ENCODE measurements around the gene STAT2. TPM values are rescaled to one million over a fixed set of nuclear protein-coding genes. Genes with fewer than 3 reads are reported as not detected.

The STAT2 gene
- total and polyA plus RNA-seq, 9 of the 15 experiments (the other 6 are each of a cell fraction or from before 2014, with no cell fraction given), result 15.5 to 46.9 (median 40.1) TPM

DNA sequence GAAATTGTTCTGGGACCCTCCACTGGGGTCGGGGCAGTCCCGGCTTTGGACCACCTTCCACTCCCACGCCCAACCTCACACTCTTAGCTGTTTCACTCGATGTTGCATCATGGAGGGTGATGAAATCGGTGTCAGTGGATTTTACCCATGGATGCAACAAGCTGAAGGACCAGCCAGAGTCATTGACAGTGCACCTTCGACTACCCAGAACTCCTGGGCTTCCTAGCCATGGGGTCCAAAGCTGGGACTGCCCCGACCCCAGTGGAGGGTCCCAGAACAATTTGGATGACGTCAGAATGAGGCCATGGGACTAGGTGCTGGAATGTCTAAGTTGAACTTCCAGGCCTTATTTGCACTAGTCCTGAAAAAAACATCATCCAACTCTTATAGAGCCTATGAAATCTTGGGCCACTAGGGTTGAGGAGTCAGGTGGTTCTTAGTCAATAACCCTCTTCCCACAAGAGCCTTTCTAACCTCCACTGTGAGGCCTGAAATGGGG lies 22.1 kb downstream of the STAT2 start (continued):
- TF ChIP-seq ZFP1 (CRISPR knock-in tag; IDR thresholded peaks at IDR 0.05), result 0 out of 2 replicates have a peak, but pooled peaks have one; percentile 4
- TF ChIP-seq, protein P1, sequence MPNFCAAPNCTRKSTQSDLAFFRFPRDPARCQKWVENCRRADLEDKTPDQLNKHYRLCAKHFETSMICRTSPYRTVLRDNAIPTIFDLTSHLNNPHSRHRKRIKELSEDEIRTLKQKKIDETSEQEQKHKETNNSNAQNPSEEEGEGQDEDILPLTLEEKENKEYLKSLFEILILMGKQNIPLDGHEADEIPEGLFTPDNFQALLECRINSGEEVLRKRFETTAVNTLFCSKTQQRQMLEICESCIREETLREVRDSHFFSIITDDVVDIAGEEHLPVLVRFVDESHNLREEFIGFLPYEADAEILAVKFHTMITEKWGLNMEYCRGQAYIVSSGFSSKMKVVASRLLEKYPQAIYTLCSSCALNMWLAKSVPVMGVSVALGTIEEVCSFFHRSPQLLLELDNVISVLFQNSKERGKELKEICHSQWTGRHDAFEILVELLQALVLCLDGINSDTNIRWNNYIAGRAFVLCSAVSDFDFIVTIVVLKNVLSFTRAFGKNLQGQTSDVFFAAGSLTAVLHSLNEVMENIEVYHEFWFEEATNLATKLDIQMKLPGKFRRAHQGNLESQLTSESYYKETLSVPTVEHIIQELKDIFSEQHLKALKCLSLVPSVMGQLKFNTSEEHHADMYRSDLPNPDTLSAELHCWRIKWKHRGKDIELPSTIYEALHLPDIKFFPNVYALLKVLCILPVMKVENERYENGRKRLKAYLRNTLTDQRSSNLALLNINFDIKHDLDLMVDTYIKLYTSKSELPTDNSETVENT (CRISPR knock-in tag; IDR thresholded peaks at IDR 0.05), result no peak
- no peak for TF ChIP-seq ZNF695 (CRISPR knock-in tag; IDR thresholded peaks at IDR 0.05)
- TF ChIP-seq ZNF274 (IDR thresholded peaks at IDR 0.05; ENCODE audit: borderline replicate concordance, low read depth, low read length), result no peak
- peak; percentile 76 for TF ChIP-seq CXXC5 (CRISPR knock-in tag; IDR thresholded peaks at IDR 0.05)
- no peak for TF ChIP-seq ZNF699 (CRISPR knock-in tag; IDR thresholded peaks at IDR 0.05; ENCODE audit: insufficient replicate concordance)
- TF ChIP-seq, protein P2, sequence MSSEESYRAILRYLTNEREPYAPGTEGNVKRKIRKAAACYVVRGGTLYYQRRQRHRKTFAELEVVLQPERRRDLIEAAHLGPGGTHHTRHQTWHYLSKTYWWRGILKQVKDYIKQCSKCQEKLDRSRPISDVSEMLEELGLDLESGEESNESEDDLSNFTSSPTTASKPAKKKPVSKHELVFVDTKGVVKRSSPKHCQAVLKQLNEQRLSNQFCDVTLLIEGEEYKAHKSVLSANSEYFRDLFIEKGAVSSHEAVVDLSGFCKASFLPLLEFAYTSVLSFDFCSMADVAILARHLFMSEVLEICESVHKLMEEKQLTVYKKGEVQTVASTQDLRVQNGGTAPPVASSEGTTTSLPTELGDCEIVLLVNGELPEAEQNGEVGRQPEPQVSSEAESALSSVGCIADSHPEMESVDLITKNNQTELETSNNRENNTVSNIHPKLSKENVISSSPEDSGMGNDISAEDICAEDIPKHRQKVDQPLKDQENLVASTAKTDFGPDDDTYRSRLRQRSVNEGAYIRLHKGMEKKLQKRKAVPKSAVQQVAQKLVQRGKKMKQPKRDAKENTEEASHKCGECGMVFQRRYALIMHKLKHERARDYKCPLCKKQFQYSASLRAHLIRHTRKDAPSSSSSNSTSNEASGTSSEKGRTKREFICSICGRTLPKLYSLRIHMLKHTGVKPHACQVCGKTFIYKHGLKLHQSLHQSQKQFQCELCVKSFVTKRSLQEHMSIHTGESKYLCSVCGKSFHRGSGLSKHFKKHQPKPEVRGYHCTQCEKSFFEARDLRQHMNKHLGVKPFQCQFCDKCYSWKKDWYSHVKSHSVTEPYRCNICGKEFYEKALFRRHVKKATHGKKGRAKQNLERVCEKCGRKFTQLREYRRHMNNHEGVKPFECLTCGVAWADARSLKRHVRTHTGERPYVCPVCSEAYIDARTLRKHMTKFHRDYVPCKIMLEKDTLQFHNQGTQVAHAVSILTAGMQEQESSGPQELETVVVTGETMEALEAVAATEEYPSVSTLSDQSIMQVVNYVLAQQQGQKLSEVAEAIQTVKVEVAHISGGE (CRISPR knock-in tag; IDR thresholded peaks at IDR 0.05), result no peak
- TF ChIP-seq ATF1 (CRISPR knock-in tag; IDR thresholded peaks at IDR 0.05), result no peak
- TF ChIP-seq ATF1 (tag; IDR thresholded peaks at IDR 0.05), result peak; percentile 75
- TF ChIP-seq SMAD3 (CRISPR knock-in tag; conservative IDR thresholded peaks at IDR 0.05), result peak; percentile 50; the same call in 1 of the 2 replicates
- TF ChIP-seq, protein P3, sequence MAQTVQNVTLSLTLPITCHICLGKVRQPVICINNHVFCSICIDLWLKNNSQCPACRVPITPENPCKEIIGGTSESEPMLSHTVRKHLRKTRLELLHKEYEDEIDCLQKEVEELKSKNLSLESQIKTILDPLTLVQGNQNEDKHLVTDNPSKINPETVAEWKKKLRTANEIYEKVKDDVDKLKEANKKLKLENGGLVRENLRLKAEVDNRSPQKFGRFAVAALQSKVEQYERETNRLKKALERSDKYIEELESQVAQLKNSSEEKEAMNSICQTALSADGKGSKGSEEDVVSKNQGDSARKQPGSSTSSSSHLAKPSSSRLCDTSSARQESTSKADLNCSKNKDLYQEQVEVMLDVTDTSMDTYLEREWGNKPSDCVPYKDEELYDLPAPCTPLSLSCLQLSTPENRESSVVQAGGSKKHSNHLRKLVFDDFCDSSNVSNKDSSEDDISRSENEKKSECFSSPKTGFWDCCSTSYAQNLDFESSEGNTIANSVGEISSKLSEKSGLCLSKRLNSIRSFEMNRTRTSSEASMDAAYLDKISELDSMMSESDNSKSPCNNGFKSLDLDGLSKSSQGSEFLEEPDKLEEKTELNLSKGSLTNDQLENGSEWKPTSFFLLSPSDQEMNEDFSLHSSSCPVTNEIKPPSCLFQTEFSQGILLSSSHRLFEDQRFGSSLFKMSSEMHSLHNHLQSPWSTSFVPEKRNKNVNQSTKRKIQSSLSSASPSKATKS (CRISPR knock-in tag; IDR thresholded peaks at IDR 0.05), result no peak
- TF ChIP-seq MCM3 (IDR thresholded peaks at IDR 0.05), result no peak
- no peak for TF ChIP-seq ZNF24 (IDR thresholded peaks at IDR 0.05)
- TF ChIP-seq FOXM1 (IDR thresholded peaks at IDR 0.05; ENCODE audit: low read depth), result no peak
- no peak for TF ChIP-seq FOXM1 (CRISPR knock-in tag; IDR thresholded peaks at IDR 0.05; ENCODE audit: low read depth)

All from K562 (cell line).